Trophoblast cell (in vitro differentiated cells and primary cell): Measurements from ENCODE around the gene NOP9.

Experiments
- DNase-seq, 2 donors: peaks; one replicate each; pipeline ENCODE4 v3.0.0-alpha.2; 2016
- H2AFZ ChIP-seq: 2 replicates; pipeline ENCODE4 v1.6.1; 2013; ENCODE audit warnings: low read length, moderate library complexity, mild to moderate bottlenecking; ENCODE audit not compliant: insufficient read depth, poor library complexity
- H2AK5ac ChIP-seq: 2 replicates; pipeline ENCODE4 v1.6.1; 2013; ENCODE audit warnings: mild to moderate bottlenecking, low read length
- H2BK120ac ChIP-seq: 2 replicates; pipeline ENCODE4 v1.6.1; 2013; ENCODE audit warnings: low read length, mild to moderate bottlenecking, moderate library complexity; ENCODE audit not compliant: insufficient read depth, poor library complexity
- H2BK12ac ChIP-seq: 2 replicates; pipeline ENCODE4 v1.6.1; 2013; ENCODE audit warnings: mild to moderate bottlenecking, low read length, moderate library complexity
- H2BK5ac ChIP-seq: 2 replicates; pipeline ENCODE4 v1.6.1; 2013; ENCODE audit warnings: low read length, low read depth, moderate library complexity, mild to moderate bottlenecking; ENCODE audit not compliant: poor library complexity
- H3K14ac ChIP-seq: 2 replicates; pipeline ENCODE4 v1.6.1; 2013; ENCODE audit warnings: mild to moderate bottlenecking, low read length
- H3K18ac ChIP-seq: 2 replicates; pipeline ENCODE4 v1.6.1; 2013; ENCODE audit warnings: mild to moderate bottlenecking, low read length
- H3K23ac ChIP-seq: 2 replicates; pipeline ENCODE4 v1.6.1; 2013; ENCODE audit warnings: low read length
- H3K27ac ChIP-seq: 2 replicates; pipeline ENCODE4 v1.5.1; 2013; ENCODE audit warnings: low read depth, mild to moderate bottlenecking, inconsistent platforms, low read length, moderate library complexity
- H3K27me3 ChIP-seq: 2 replicates; pipeline ENCODE4 v1.6.1; 2013; ENCODE audit warnings: inconsistent platforms, mild to moderate bottlenecking, low read length, moderate library complexity; ENCODE audit not compliant: insufficient read depth
- H3K36me3 ChIP-seq, 2 experiments: 1 replicate in 1 of 2; 2 replicates in 1 of 2; pipeline ENCODE4 v1.6.1; 2013; ENCODE audit warnings: low read length in 2 of 2, mild to moderate bottlenecking in 2 of 2, moderate library complexity in 1 of 2; ENCODE audit not compliant: insufficient read depth in 2 of 2, control insufficient read depth in 1 of 2
- H3K4ac ChIP-seq: 2 replicates; pipeline ENCODE4 v1.6.1; 2013; ENCODE audit warnings: low read depth, mild to moderate bottlenecking, low read length, moderate library complexity
- H3K4me1 ChIP-seq, 2 experiments: 1 replicate in 1 of 2; 2 replicates in 1 of 2; pipeline ENCODE4 v1.6.1; 2013; ENCODE audit warnings: low read length in 2 of 2, mild to moderate bottlenecking in 2 of 2, moderate library complexity in 1 of 2; ENCODE audit not compliant: insufficient read depth in 2 of 2, control insufficient read depth in 1 of 2
- H3K4me2 ChIP-seq: 2 replicates; pipeline ENCODE4 v1.6.1; 2013; ENCODE audit warnings: inconsistent platforms, mild to moderate bottlenecking, low read length, moderate library complexity
- H3K4me3 ChIP-seq: 2 replicates; pipeline ENCODE4 v1.5.1; 2013; ENCODE audit warnings: mild to moderate bottlenecking, low read depth, low read length, inconsistent platforms
- H3K79me1 ChIP-seq: one replicate; pipeline ENCODE4 v1.6.1; 2013; ENCODE audit warnings: low read length
- H3K79me2 ChIP-seq: 2 replicates; pipeline ENCODE4 v1.6.1; 2013; ENCODE audit warnings: low read length, mild to moderate bottlenecking; ENCODE audit not compliant: control insufficient read depth, insufficient read depth, poor library complexity
- H3K9ac ChIP-seq: 2 replicates; pipeline ENCODE4 v1.6.1; 2013; ENCODE audit warnings: mild to moderate bottlenecking, low read length
- H3K9me3 ChIP-seq: 2 replicates; pipeline ENCODE4 v1.6.1; 2013; ENCODE audit warnings: low read depth, mild to moderate bottlenecking, control low read depth, inconsistent platforms, low read length; ENCODE audit not compliant: insufficient read depth
- H4K12ac ChIP-seq: 2 replicates; pipeline ENCODE4 v1.6.1; 2013; ENCODE audit warnings: low read depth, mild to moderate bottlenecking, low read length, moderate library complexity
- H4K8ac ChIP-seq: 2 replicates; pipeline ENCODE4 v1.6.1; 2013; ENCODE audit warnings: low read depth, mild to moderate bottlenecking, low read length, moderate library complexity
- H4K91ac ChIP-seq: one replicate; pipeline ENCODE4 v1.6.1; 2013; ENCODE audit warnings: low read depth, mild to moderate bottlenecking, low read length, moderate library complexity
- WGBS: extraction: QIAGEN DNeasy Blood & Tissue Kit; methylation state at CpG from one replicate; pipeline ENCODE4 v1.1.7; 2013; ENCODE audit warnings: missing lambda C conversion rate; ENCODE audit not compliant: insufficient read length, insufficient coverage; ENCODE audit errors: extremely low coverage; 5-methylcytosine and 5-hydroxymethylcytosine counted together

The NOP9 gene

GRCh38 chr14:24335461-24336171 is 36.0 kb downstream of the NOP9 start:
- H4K12ac ChIP-seq, result peak overlapping the region; percentile 47
- no peak overlapping the region for H3K4ac ChIP-seq
- no peak for DNase-seq
- peaks cover 3% of the 10 kb centered on the region for H3K79me2 ChIP-seq
- H3K4me3 ChIP-seq, result no peak overlapping the region
- peak overlapping the region; percentile 41 for H4K91ac ChIP-seq
- H2AK5ac ChIP-seq, result no peak overlapping the region
- peaks cover 11% of the 10 kb centered on the region for H3K9me3 ChIP-seq
- no peak overlapping the region for H3K23ac ChIP-seq
- no peak overlapping the region for H3K27ac ChIP-seq
- no peaks in the 10 kb centered on the region for H3K36me3 ChIP-seq
- peak overlapping the region; percentile 74 for H3K4me2 ChIP-seq
- H2BK120ac ChIP-seq, result no peak overlapping the region
- peak overlapping the region; percentile 63 for H4K8ac ChIP-seq
- peaks cover 36% of the 10 kb centered on the region for H3K27me3 ChIP-seq
- H3K4me1 ChIP-seq, result peaks cover 32 to 33% of the 10 kb centered on the region in 2 experiments
- H2BK12ac ChIP-seq, result peak overlapping the region; percentile 51
- no peak overlapping the region for H3K9ac ChIP-seq
- no peak overlapping the region for H3K18ac ChIP-seq
- H3K79me1 ChIP-seq, result peaks cover 4% of the 10 kb centered on the region
- peak overlapping the region; percentile 22 for H3K14ac ChIP-seq
- peak overlapping the region; percentile 24 for H2AFZ ChIP-seq
- no peak overlapping the region for H2BK5ac ChIP-seq
- WGBS, result no CpG with 5 or more reads among the region's 12 CpGs

- no peak overlapping the region for H2BK12ac ChIP-seq
- no peak overlapping the region for H3K14ac ChIP-seq
- no peak overlapping the region for H3K23ac ChIP-seq
- WGBS, result no CpG with 5 or more reads among the region's 7 CpGs
- no peak overlapping the region for H4K91ac ChIP-seq
- no peak overlapping the region for H3K4me3 ChIP-seq
- H3K27ac ChIP-seq, result no peak overlapping the region
- peaks cover 11% of the 10 kb centered on the region for H3K9me3 ChIP-seq
- peaks cover 43% of the 10 kb centered on the region for H3K27me3 ChIP-seq
- H3K79me1 ChIP-seq, result peaks cover 4% of the 10 kb centered on the region
- H3K4me2 ChIP-seq, result no peak overlapping the region
- H3K4ac ChIP-seq, result no peak overlapping the region
- no peak overlapping the region for H4K8ac ChIP-seq
- no peak overlapping the region for H2AFZ ChIP-seq
- no peak overlapping the region for H2BK5ac ChIP-seq
- H2AK5ac ChIP-seq, result no peak overlapping the region
- H3K4me1 ChIP-seq, result peaks cover 31 to 32% of the 10 kb centered on the region in 2 experiments
- no peak overlapping the region for H3K18ac ChIP-seq
- H2BK120ac ChIP-seq, result no peak overlapping the region
- no peak overlapping the region for H3K9ac ChIP-seq
- DNase-seq, result no peak
- peaks cover 3% of the 10 kb centered on the region for H3K79me2 ChIP-seq
- no peaks in the 10 kb centered on the region for H3K36me3 ChIP-seq
- H4K12ac ChIP-seq, result no peak overlapping the region
These were observed 37.6 kb downstream of the NOP9 start for GRCh38 chr14:24337144-24337823.

- H3K9me3 ChIP-seq, result peaks cover 9% of the 10 kb centered on the region
- H3K79me1 ChIP-seq, result peaks cover 4% of the 10 kb centered on the region
- H2AFZ ChIP-seq, result no peak overlapping the region
- H3K9ac ChIP-seq, result no peak overlapping the region
- no peaks in the 10 kb centered on the region for H3K36me3 ChIP-seq
- no peak overlapping the region for H2BK12ac ChIP-seq
- no peak overlapping the region for H4K91ac ChIP-seq
- H3K14ac ChIP-seq, result no peak overlapping the region
- H3K4me3 ChIP-seq, result no peak overlapping the region
- H4K12ac ChIP-seq, result no peak overlapping the region
- no peak overlapping the region for H3K4ac ChIP-seq
- no peak overlapping the region for H2BK5ac ChIP-seq
- no peak overlapping the region for H4K8ac ChIP-seq
- no peak overlapping the region for H3K27ac ChIP-seq
- WGBS, result no CpG with 5 or more reads among the region's 8 CpGs
- peaks cover 27% of the 10 kb centered on the region in 2 experiments for H3K4me1 ChIP-seq
- H3K18ac ChIP-seq, result no peak overlapping the region
- H3K79me2 ChIP-seq, result peaks cover 3% of the 10 kb centered on the region
- H2BK120ac ChIP-seq, result no peak overlapping the region
- no peak overlapping the region for H2AK5ac ChIP-seq
- DNase-seq, result no peak
- no peak overlapping the region for H3K4me2 ChIP-seq
- H3K27me3 ChIP-seq, result peaks cover 43% of the 10 kb centered on the region
- H3K23ac ChIP-seq, result no peak overlapping the region
These were observed 38.1 kb downstream of the NOP9 start for GRCh38 chr14:24337824-24338175.

GRCh38 chr14:24338843-24339242 is 39.2 kb downstream of the NOP9 start:
- Histone ChIP-seq H3K36me3 (no peaks in the 10 kb centered on the region), H3K23ac (no peak overlapping the region), H2BK120ac (no peak overlapping the region), H2AK5ac (no peak overlapping the region), H3K9ac (no peak overlapping the region), H3K18ac (no peak overlapping the region), H3K27me3 (peaks cover 43% of the 10 kb centered on the region), H4K91ac (no peak overlapping the region), H3K4ac (no peak overlapping the region), H3K79me1 (peaks cover 4% of the 10 kb centered on the region), H3K4me1 (peaks cover 22 to 24% of the 10 kb centered on the region in 2 experiments), H3K27ac (no peak overlapping the region), H3K9me3 (peaks cover 9% of the 10 kb centered on the region), H3K4me2 (peak overlapping the region; percentile 16), H4K12ac (no peak overlapping the region), H3K14ac (no peak overlapping the region), H2BK12ac (no peak overlapping the region), H2AFZ (no peak overlapping the region), H3K4me3 (no peak overlapping the region), H4K8ac (no peak overlapping the region), H2BK5ac (no peak overlapping the region), H3K79me2 (peaks cover 3% of the 10 kb centered on the region)
- WGBS, result no CpG with 5 or more reads among the region's 14 CpGs
- DNase-seq, result no peak
